HL-60 (cell line): Measurements from ENCODE around the gene MGAT4C.

Experiments used
- SPI1 ChIP-seq: IDR thresholded peaks from 2 replicates; pipeline ENCODE4 v1.6.1; 2012; ENCODE audit warnings: low read depth, mild to moderate bottlenecking, borderline replicate concordance
- TF ChIP-seq, protein P1 (sequence below): IDR thresholded peaks from one replicate; pipeline ENCODE4 v1.5.1; 2011; ENCODE audit warnings: low read length, control low read depth, inconsistent platforms; ENCODE audit not compliant: insufficient read depth
- TF ChIP-seq, protein P2 (sequence below): IDR thresholded peaks from 2 replicates; pipeline ENCODE4 v1.6.1; 2012; ENCODE audit warnings: low read depth; ENCODE audit not compliant: insufficient replicate concordance

DNA sequence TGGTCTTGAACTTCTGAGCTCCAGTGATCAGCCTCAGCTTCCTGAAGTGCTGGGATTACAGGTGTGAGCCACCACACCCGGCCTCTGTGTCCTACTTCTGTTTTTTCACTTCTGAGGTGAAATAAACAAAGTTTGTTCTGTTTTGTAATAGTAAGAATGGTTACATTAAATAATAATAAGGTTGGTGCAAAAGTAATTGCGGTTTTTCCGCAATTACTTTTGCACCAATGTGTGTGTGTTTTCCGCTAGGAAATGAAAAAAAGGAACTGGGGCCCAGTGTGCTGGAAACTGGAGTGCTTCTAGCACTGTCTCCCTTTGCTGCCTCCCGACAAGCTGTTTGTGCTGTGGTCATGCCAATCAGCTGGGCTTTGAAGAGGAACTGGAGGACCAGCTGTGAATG lies 241.2 kb downstream of the MGAT4C start:
- TF ChIP-seq, protein P1, sequence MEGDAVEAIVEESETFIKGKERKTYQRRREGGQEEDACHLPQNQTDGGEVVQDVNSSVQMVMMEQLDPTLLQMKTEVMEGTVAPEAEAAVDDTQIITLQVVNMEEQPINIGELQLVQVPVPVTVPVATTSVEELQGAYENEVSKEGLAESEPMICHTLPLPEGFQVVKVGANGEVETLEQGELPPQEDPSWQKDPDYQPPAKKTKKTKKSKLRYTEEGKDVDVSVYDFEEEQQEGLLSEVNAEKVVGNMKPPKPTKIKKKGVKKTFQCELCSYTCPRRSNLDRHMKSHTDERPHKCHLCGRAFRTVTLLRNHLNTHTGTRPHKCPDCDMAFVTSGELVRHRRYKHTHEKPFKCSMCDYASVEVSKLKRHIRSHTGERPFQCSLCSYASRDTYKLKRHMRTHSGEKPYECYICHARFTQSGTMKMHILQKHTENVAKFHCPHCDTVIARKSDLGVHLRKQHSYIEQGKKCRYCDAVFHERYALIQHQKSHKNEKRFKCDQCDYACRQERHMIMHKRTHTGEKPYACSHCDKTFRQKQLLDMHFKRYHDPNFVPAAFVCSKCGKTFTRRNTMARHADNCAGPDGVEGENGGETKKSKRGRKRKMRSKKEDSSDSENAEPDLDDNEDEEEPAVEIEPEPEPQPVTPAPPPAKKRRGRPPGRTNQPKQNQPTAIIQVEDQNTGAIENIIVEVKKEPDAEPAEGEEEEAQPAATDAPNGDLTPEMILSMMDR, result no peak
- TF ChIP-seq, protein P2, sequence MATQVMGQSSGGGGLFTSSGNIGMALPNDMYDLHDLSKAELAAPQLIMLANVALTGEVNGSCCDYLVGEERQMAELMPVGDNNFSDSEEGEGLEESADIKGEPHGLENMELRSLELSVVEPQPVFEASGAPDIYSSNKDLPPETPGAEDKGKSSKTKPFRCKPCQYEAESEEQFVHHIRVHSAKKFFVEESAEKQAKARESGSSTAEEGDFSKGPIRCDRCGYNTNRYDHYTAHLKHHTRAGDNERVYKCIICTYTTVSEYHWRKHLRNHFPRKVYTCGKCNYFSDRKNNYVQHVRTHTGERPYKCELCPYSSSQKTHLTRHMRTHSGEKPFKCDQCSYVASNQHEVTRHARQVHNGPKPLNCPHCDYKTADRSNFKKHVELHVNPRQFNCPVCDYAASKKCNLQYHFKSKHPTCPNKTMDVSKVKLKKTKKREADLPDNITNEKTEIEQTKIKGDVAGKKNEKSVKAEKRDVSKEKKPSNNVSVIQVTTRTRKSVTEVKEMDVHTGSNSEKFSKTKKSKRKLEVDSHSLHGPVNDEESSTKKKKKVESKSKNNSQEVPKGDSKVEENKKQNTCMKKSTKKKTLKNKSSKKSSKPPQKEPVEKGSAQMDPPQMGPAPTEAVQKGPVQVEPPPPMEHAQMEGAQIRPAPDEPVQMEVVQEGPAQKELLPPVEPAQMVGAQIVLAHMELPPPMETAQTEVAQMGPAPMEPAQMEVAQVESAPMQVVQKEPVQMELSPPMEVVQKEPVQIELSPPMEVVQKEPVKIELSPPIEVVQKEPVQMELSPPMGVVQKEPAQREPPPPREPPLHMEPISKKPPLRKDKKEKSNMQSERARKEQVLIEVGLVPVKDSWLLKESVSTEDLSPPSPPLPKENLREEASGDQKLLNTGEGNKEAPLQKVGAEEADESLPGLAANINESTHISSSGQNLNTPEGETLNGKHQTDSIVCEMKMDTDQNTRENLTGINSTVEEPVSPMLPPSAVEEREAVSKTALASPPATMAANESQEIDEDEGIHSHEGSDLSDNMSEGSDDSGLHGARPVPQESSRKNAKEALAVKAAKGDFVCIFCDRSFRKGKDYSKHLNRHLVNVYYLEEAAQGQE, result no peak
- peak; percentile 38; the same call in 1 of the 2 replicates for TF ChIP-seq SPI1
